Left forelimb (tissue), 1 donor: ENCODE results near the gene RPL27A.

ENCODE experiments used
- DNase-seq: peaks from one replicate; pipeline ENCODE4 v3.0.0-alpha.2; 2018; ENCODE audit warnings: low spot score

RPL27A gene

GRCh38 chr11:8701891-8702597 is 19.5 kb downstream of the RPL27A start:
- DNase-seq: no peak

GRCh38 chr11:8702598-8702915 is 20.0 kb downstream of the RPL27A start:
- DNase-seq: no peak

GRCh38 chr11:8704136-8704535 is 21.5 kb downstream of the RPL27A start:
- no peak for DNase-seq

- no peak for DNase-seq
Measured at GRCh38 chr11:8705146-8705545, 22.6 kb downstream of the RPL27A start.

- DNase-seq: no peak
Measured at GRCh38 chr11:8706673-8707432, 24.3 kb downstream of the RPL27A start.

GRCh38 chr11:8707541-8708191 is 25.1 kb downstream of the RPL27A start:
- DNase-seq: peak; percentile 87

- DNase-seq: peak; percentile 92
Measured at GRCh38 chr11:8709002-8709672, 26.5 kb downstream of the RPL27A start.

- DNase-seq: no peak
Measured at GRCh38 chr11:8709777-8710176, 27.2 kb downstream of the RPL27A start.

- DNase-seq: no peak
Measured at GRCh38 chr11:8711895-8712442, 29.4 kb downstream of the RPL27A start.

- no peak for DNase-seq
Measured at GRCh38 chr11:8712506-8712905, 29.9 kb downstream of the RPL27A start.

GRCh38 chr11:8713760-8714454 is 31.3 kb downstream of the RPL27A start:
- no peak for DNase-seq

- DNase-seq: no peak
Measured at GRCh38 chr11:8714622-8715225, 32.1 kb downstream of the RPL27A start.

GRCh38 chr11:8715501-8715900 is 32.9 kb downstream of the RPL27A start:
- DNase-seq: no peak

GRCh38 chr11:8717544-8717875 is 34.9 kb downstream of the RPL27A start:
- no peak for DNase-seq

- DNase-seq: no peak
Measured at GRCh38 chr11:8717876-8718753, 35.5 kb downstream of the RPL27A start.

- DNase-seq: no peak
Measured at GRCh38 chr11:8719211-8719649, 36.6 kb downstream of the RPL27A start.

- no peak for DNase-seq
Measured at GRCh38 chr11:8719721-8720120, 37.1 kb downstream of the RPL27A start.

- no peak for DNase-seq
Measured at GRCh38 chr11:8720352-8720751, 37.8 kb downstream of the RPL27A start.

- DNase-seq: no peak
Measured at GRCh38 chr11:8720868-8721608, 38.4 kb downstream of the RPL27A start.
